Lung (tissue), 12 donors: ENCODE results near the gene ESR1. TPM values are rescaled to one million over a fixed set of nuclear protein-coding genes. Genes with fewer than 3 reads are reported as not detected.

ENCODE experiments used
- ATAC-seq: fragments of 200-7000 bp; cut with Tn5 transposase; one replicate; pipeline ENCODE4 v1.9.1; 2020; ENCODE audit warnings: moderate number of reproducible peaks; ENCODE audit not compliant: insufficient read depth, low FRiP score
- DNase-seq, 3 donors: peaks; one replicate each; pipeline ENCODE4 v3.0.0-alpha.2; 2013 to 2017
- H3K27ac ChIP-seq, 2 donors: one replicate each; pipeline ENCODE4 v1.5.1; 2013; ENCODE audit warnings: mild to moderate bottlenecking in 2 of 2, moderate library complexity in 2 of 2, control low read depth in 1 of 2, inconsistent platforms in 1 of 2, low read depth in 1 of 2, low read length in 1 of 2
- H3K27me3 ChIP-seq, 3 donors: one replicate each; pipeline ENCODE4 v1.5.1; 2013; ENCODE audit warnings: low read length in 2 of 3; ENCODE audit not compliant: control insufficient read depth in 3 of 3, insufficient read depth in 3 of 3
- H3K36me3 ChIP-seq, 4 donors: one replicate each; pipeline ENCODE4 v1.5.1; 2013; ENCODE audit warnings: low read length in 4 of 4, mild to moderate bottlenecking in 1 of 4, moderate library complexity in 1 of 4; ENCODE audit not compliant: control insufficient read depth in 4 of 4, insufficient read depth in 4 of 4
- H3K4me1 ChIP-seq, 5 donors: one replicate each; pipeline ENCODE4 v1.5.1; 2013; ENCODE audit warnings: low read length in 5 of 5, mild to moderate bottlenecking in 2 of 5, moderate library complexity in 1 of 5; ENCODE audit not compliant: control insufficient read depth in 5 of 5, insufficient read depth in 5 of 5
- H3K4me3 ChIP-seq: one replicate; pipeline ENCODE4 v1.5.1; 2013; ENCODE audit warnings: mild to moderate bottlenecking, control low read depth, moderate library complexity
- H3K9ac ChIP-seq, 2 donors: one replicate each; pipeline ENCODE4 v1.5.1; 2013; ENCODE audit warnings: low read length in 2 of 2, control low read depth in 1 of 2; ENCODE audit not compliant: insufficient read depth in 1 of 2
- H3K9me3 ChIP-seq, 4 donors: one replicate each; pipeline ENCODE4 v1.5.1; 2013; ENCODE audit warnings: low read length in 3 of 4, mild to moderate bottlenecking in 1 of 4, moderate library complexity in 1 of 4; ENCODE audit not compliant: control insufficient read depth in 4 of 4, insufficient read depth in 3 of 4
- CTCF ChIP-seq: IDR thresholded peaks from 2 replicates; pipeline ENCODE4 v1.5.1; 2012; ENCODE audit warnings: mild to moderate bottlenecking; ENCODE audit errors: control extremely low read depth, extremely low read depth
- WGBS, 2 donors: extraction: QIAGEN DNeasy Blood & Tissue Kit; methylation state at CpG; one replicate each; pipeline ENCODE4 v1.1.7; 2013; 5-methylcytosine and 5-hydroxymethylcytosine counted together
- polyA plus RNA-seq, 2 donors: library from polyadenylated mRNA; stranded (reverse); fragments of 200-250 nt; gene quantifications; one replicate each; pipeline ENCODE4 v1.2.1, GENCODE V29; 2013
- total RNA-seq, 2 donors: library from RNA; depleted of rRNA in 1 of 2; stranded (reverse); fragments of >200 nt in 1 of 2; gene quantifications; one replicate each; pipeline ENCODE4 v1.2.1, GENCODE V29; 2014 to 2021
- donor health status: control.
- donor health status: control.
- donor health status: Bipolar disorder and iron deficiency.
- donor health status: healthy.
- donor health status: DM: yes; HTN: yes; CAD: no.

ESR1 gene
- total and polyA plus RNA-seq, 4 donors, result 0.14 to 3.7 (median 0.78) TPM

- WGBS, 2 donors, result 91 to 97% methylated on average over 4 of the region's 4 CpGs
- ATAC-seq, result no peak
Observed at GRCh38 chr6:152099446-152100182, 292.1 kb downstream of the ESR1 start.

GRCh38 chr6:152100183-152100618 lies 292.7 kb downstream of the ESR1 start:
- 31 to 44% methylated on average over 7 of the region's 7 CpGs for WGBS, 2 donors
- H3K36me3 ChIP-seq, result no peaks in the 10 kb centered on the region
- no peaks in the 10 kb centered on the region for H3K27me3 ChIP-seq
- peaks cover 0 to 4% (median 0%) of the 10 kb centered on the region in 5 donors for H3K4me1 ChIP-seq
- ATAC-seq (peak; percentile 76), DNase-seq (no peak)
- peak overlapping the region in 1 of 2 donors; percentile 75 for H3K27ac ChIP-seq
- no peaks in the 10 kb centered on the region for H3K9me3 ChIP-seq
- no peak overlapping the region for H3K9ac ChIP-seq
- TF ChIP-seq CTCF, result no peak
- H3K4me3 ChIP-seq, result no peak overlapping the region

More at GRCh38 chr6:152099446-152100182, 292.1 kb downstream of the ESR1 start:
- no peaks in the 10 kb centered on the region for H3K9me3 ChIP-seq
- H3K4me3 ChIP-seq, result no peak overlapping the region
- no peak for TF ChIP-seq CTCF
- no peak overlapping the region for H3K9ac ChIP-seq
- no peaks in the 10 kb centered on the region for H3K36me3 ChIP-seq
- DNase-seq, result no peak
- peak overlapping the region in 1 of 2 donors; percentile 75 for H3K27ac ChIP-seq
- no peaks in the 10 kb centered on the region for H3K27me3 ChIP-seq
- H3K4me1 ChIP-seq, result peaks cover 0 to 4% (median 0%) of the 10 kb centered on the region in 5 donors

- DNase-seq (no peak), ATAC-seq (no peak)
- Histone ChIP-seq H3K4me1 (peaks cover 0 to 11% (median 8%) of the 10 kb centered on the region in 5 donors), H3K27ac (no peak overlapping the region), H3K27me3 (no peaks in the 10 kb centered on the region), H3K9me3 (no peaks in the 10 kb centered on the region), H3K36me3 (no peaks in the 10 kb centered on the region), H3K4me3 (no peak overlapping the region), H3K9ac (no peak overlapping the region)
- TF ChIP-seq CTCF, result no peak
- WGBS, 2 donors, result 91 to 92% methylated on average over 4 of the region's 4 CpGs
Observed at GRCh38 chr6:152107973-152108372, 300.5 kb downstream of the ESR1 start.
